Ascending aorta (tissue), 2 donors: ENCODE measurements around the gene TUBG2. TPM values are rescaled to one million over a fixed set of nuclear protein-coding genes. Genes with fewer than 3 reads are reported as not detected.

Experiments
- DNase-seq, 2 donors: peaks; one replicate each; pipeline ENCODE4 v3.0.0-alpha.2; 2019; ENCODE audit warnings: low spot score in 2 of 2
- H3K27ac ChIP-seq, 2 donors: fragments of 200-600 bp; sonication (generic); one replicate each; pipeline ENCODE4 v1.5.1; 2016 to 2017; ENCODE audit warnings: mild to moderate bottlenecking in 1 of 2
- H3K27me3 ChIP-seq: fragments of 200-600 bp; sonication (generic); one replicate; pipeline ENCODE4 v1.5.1; 2017
- H3K36me3 ChIP-seq, 2 donors: fragments of 200-600 bp; sonication (generic); one replicate each; pipeline ENCODE4 v1.5.1; 2016
- H3K4me1 ChIP-seq, 2 donors: fragments of 200-600 bp; sonication (generic); one replicate each; pipeline ENCODE4 v1.5.1; 2016 to 2017; ENCODE audit warnings: mild to moderate bottlenecking in 1 of 2
- H3K4me3 ChIP-seq, 2 donors: fragments of 200-600 bp; sonication (generic); one replicate each; pipeline ENCODE4 v1.5.1; 2016 to 2017; ENCODE audit warnings: mild to moderate bottlenecking in 1 of 2
- H3K9me3 ChIP-seq, 2 donors: fragments of 200-600 bp; sonication (generic); one replicate each; pipeline ENCODE4 v1.5.1; 2016
- CTCF ChIP-seq, 3 experiments: fragments of 200-600 bp in 2 of 3; fragments of 450-650 bp in 1 of 3; sonication (generic) in 2 of 3; IDR thresholded peaks; one replicate each; pipeline ENCODE4 v1.5.1; 2016 to 2019; ENCODE audit warnings: antibody characterized with exemption in 3 of 3, mild to moderate bottlenecking in 1 of 3, moderate library complexity in 1 of 3
- intact Hi-C: fragments of 100-400 bp; cut with DNase I; formaldehyde crosslinking; loops from one replicate; pipeline ENCODE4 v1.15.1; 2023
- total RNA-seq: library from RNA; depleted of rRNA; stranded (reverse); fragments of >200 nt; gene quantifications from one replicate; pipeline ENCODE4 v1.1.0, GENCODE V29; 2016

Gene TUBG2
- total RNA-seq, 1 donor from 2014 or later: 73.1 TPM

- Histone ChIP-seq H3K4me1 (peaks cover 11 to 17% of the 10 kb centered on the region in 2 donors), H3K27ac (no peak overlapping the region), H3K36me3 (peaks cover 1 to 8% of the 10 kb centered on the region in 2 donors), H3K4me3 (no peak overlapping the region), H3K27me3 (no peaks in the 10 kb centered on the region), H3K9me3 (no peaks in the 10 kb centered on the region)
- intact Hi-C loops: no loop called here
- no peak for DNase-seq
- no peak for TF ChIP-seq CTCF (IDR thresholded peaks at IDR 0.05)
These were observed 26.7 kb downstream of the TUBG2 start for GRCh38 chr17:42685831-42686230.

DNA sequence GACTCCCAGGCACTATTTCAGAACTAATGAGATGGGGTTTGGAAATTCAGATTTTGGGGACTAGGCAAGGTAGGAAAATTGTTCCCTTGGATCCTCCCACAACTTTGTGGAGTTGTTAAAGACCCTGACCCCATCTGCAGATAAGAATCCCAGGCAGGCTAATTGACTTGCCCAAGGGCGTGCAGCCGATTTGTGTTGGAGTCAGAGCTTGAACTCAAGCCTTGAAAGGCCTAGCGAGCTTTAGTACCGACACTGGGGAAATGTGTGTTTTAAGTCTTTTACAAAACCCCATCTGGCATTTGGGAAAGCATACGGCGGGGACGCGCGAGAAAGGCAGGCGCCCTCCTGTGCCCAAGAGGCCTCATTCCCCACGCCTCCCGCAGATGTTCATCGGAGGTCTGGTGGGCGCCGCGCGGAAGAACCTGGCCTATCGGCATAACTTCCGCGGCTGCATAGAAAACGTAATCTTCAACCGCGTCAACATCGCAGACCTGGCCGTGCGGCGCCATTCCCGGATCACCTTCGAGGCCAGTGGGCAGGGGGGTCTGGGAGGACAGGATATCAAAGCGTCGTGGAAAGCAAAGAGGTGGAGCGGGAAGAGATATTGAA lies 27.5 kb downstream of the TUBG2 start:
- no peak for TF ChIP-seq CTCF (IDR thresholded peaks at IDR 0.05)
- H3K4me3 ChIP-seq: no peak overlapping the region
- H3K27me3 ChIP-seq: no peaks in the 10 kb centered on the region
- intact Hi-C loops: no loop called here
- H3K36me3 ChIP-seq: peaks cover 3 to 9% of the 10 kb centered on the region in 2 donors
- H3K27ac ChIP-seq: no peak overlapping the region
- no peak for DNase-seq
- H3K9me3 ChIP-seq: no peaks in the 10 kb centered on the region
- peaks cover 6 to 13% of the 10 kb centered on the region in 2 donors for H3K4me1 ChIP-seq

- Histone ChIP-seq H3K27me3 (no peaks in the 10 kb centered on the region), H3K36me3 (peaks cover 10 to 17% of the 10 kb centered on the region in 2 donors), H3K9me3 (no peaks in the 10 kb centered on the region), H3K4me1 (peaks cover 5% of the 10 kb centered on the region in 2 donors), H3K27ac (no peak overlapping the region), H3K4me3 (no peak overlapping the region)
- DNase-seq: no peak
- intact Hi-C loops: no loop called here
- TF ChIP-seq CTCF (IDR thresholded peaks at IDR 0.05): no peak
These were observed 28.7 kb downstream of the TUBG2 start for GRCh38 chr17:42687707-42688320.

GRCh38 chr17:42690596-42690995 lies 31.5 kb downstream of the TUBG2 start:
- no peak for DNase-seq

DNA sequence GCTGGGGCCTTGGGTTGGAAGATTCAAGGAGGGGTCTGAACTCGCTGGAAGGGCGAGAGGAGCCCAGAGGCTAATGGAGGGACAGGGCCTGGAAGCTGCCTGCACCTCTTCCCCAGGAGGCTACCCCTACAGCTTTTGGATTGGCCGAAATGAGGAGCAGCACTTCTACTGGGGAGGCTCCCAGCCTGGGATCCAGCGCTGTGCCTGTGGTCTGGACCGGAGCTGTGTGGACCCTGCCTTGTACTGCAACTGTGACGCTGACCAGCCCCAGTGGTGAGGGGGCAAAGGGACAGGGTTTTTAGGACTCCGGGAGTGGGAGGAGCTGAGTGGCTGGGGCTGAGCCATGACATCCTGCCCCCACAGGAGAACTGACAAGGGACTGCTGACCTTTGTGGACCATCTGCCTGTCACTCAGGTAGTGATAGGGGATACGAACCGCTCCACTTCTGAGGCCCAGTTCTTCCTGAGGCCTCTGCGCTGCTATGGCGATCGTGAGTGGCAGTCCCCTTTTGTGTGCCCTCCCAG lies 32.0 kb downstream of the TUBG2 start:
- Histone ChIP-seq H3K36me3 (peaks cover 18 to 34% of the 10 kb centered on the region in 2 donors), H3K9me3 (no peaks in the 10 kb centered on the region), H3K27ac (no peak overlapping the region)

More at GRCh38 chr17:42690596-42690995, 31.5 kb downstream of the TUBG2 start:
- Histone ChIP-seq H3K9me3 (no peaks in the 10 kb centered on the region), H3K27me3 (no peaks in the 10 kb centered on the region), H3K27ac (no peak overlapping the region), H3K4me3 (no peak overlapping the region), H3K36me3 (peaks cover 18 to 29% of the 10 kb centered on the region in 2 donors), H3K4me1 (no peaks in the 10 kb centered on the region)
- intact Hi-C loops: no loop called here
- TF ChIP-seq CTCF (IDR thresholded peaks at IDR 0.05): no peak

More for the DNA sequence above, 32.0 kb downstream of the TUBG2 start:
- Histone ChIP-seq H3K4me3 (no peak overlapping the region), H3K4me1 (no peaks in the 10 kb centered on the region), H3K27me3 (no peaks in the 10 kb centered on the region)
- no peak for DNase-seq
- TF ChIP-seq CTCF (IDR thresholded peaks at IDR 0.05): no peak
- intact Hi-C loops: no loop called here
